NCI-H2081 (cell line): ENCODE data around the gene ANKRD11.

ENCODE experiments used
- DNase-seq, 2 experiments: peaks; one replicate each; lab custom pipeline; 2025; lab: John Stamatoyannopoulos, UW

ANKRD11 gene

GRCh38 chr16:89506791-89507191 lies 16.4 kb upstream of the ANKRD11 start:
- no peak for DNase-seq

GRCh38 chr16:89506113-89506504 lies 15.7 kb upstream of the ANKRD11 start:
- no peak for DNase-seq

- peak in 1 of 2 experiments; percentile 3 for DNase-seq
Measured at GRCh38 chr16:89505204-89506112, 15.1 kb upstream of the ANKRD11 start.

DNA sequence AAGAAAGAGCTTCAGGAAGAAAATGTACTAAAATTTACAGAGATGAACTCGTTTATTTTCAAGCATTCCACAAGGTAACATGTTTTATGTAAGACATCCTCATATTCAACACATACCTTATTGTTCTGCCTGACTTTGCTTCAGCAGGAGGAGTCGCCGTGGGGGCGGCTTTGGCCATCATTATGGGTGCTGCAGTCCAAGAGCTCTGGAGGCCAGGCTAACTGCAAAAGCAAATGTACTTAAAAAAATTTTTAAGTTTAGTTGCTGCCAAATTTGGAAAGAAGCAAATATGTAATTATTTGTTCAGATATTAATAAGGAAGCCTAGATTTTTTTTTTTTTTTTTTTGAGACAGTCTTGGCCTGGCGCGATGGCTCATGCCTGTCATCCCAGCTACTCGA lies 13.7 kb upstream of the ANKRD11 start:
- no peak for DNase-seq

DNA sequence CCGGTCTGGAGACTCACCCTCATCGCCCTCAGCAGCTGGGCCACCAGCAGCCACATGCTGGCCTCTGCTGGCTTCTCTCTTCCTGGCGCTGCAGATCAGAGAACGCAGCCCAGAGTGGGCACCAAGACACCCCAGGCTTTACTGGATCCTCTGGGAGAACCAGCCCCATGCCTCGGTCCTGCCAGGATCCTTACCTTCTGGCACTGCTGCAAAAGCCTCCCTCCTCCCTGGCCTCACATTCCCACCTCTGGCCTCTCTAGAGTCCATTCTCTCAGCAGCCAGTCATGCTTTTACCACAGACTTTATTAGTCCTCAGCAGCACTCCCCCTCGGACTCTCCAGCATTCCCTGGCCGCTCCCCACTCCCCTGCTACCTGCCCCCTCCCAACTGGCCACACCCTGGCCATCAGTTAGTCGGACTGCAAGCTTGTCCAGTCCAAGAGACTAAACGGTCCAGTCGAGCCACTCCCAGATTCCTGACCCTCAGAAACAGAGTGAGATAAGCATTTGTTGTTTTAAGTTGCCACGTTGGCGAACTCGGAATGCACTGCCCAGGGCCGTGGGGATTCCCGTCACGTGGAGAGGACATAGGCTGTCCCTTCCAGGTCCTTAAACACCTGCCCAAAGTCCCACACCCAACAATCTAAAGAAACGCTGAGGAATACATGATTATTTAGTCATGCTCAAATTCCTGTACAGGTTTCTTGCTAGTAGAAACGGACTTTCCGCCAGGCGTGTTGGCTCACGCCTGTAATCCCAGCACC lies 11.9 kb upstream of the ANKRD11 start:
- no peak for DNase-seq

GRCh38 chr16:89499767-89500166 lies 9.4 kb upstream of the ANKRD11 start:
- no peak for DNase-seq

GRCh38 chr16:89498839-89499238 lies 8.5 kb upstream of the ANKRD11 start:
- DNase-seq = no peak

GRCh38 chr16:89495121-89495520 lies 4.8 kb upstream of the ANKRD11 start:
- DNase-seq = no peak

DNA sequence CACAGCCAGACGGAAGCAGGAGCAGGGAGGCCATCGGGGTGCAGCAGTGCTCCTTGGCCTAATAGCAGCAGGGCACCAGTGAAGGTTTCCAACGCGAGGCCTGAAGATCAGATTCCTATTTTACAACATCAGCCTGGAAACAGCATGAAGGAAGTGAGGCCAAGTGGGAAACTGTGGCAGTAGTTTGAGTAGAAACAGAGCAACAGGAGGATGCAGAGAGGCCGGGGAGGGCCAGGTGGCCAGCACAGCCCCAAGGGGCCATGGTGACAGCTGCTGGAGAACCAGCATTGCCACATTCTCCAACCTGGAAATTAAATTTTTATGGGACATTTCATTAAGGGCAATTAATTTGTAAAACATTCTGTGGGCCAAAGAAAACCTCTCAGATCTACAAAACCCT lies 3.4 kb upstream of the ANKRD11 start:
- DNase-seq = no peak

DNA sequence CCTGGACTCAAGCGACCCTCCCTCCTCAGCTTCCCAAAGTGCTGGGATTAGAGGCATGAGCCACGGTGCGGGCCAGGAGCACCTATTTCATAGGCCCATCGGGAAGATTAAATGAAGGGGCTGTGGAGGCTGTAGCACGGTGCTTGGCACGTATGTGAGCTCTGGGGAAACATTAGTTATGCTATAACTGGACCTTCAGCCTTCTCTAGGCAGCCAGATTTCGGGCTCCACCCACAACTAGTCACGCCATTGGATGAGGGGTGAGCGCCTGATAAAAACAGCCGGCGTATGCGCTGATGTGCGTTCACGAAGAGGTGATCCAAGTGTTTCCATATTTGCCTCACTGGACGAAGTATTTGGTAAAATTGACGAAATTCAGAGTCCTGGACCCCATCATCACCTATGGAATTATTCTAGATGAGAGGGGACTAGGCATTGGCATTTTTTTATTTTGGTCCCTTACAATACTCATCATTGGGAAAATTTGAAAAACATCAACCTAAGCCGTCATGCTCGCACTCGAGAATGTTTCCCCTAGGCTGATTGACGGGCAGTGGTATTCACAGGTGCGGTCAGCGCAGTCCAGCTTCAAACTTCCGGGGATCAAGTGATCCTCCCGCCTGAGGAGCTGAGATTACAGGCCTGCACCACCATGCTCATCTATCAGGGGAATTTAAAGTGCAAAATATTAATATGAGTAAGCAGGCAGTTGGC lies 1.8 kb upstream of the ANKRD11 start:
- DNase-seq = no peak

GRCh38 chr16:89491238-89491869 lies 993 bp upstream of the ANKRD11 start:
- DNase-seq = no peak

DNA sequence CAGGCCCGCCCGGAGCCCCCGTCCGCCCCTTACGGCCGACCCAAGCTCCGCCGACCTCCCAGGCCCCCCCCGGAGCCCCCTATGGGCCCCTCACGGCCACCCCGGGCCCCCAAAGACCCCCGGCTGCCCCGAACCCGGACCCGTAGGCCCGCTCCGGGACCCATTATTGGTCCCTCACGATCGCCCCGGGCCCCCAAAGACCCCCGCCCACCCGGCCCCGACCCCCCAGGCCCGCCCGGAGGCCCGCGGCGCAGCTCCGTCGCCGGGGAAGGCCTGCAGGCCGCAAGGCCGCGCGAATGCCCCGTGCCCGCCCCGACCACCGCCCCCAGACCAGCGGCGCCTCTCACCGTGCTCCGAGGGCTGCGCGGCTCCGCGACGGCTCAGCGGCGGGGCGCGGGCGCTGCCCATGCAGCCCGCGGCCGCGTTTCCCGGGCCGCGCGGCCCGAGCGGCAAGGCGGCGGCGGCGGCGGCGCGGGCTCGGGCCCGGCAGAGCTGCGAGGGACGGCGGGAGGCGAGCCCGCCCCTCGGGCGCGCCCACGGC lies 393 bp downstream of the ANKRD11 start:
- no peak for DNase-seq

GRCh38 chr16:89489040-89489897 lies 1.1 kb downstream of the ANKRD11 start:
- DNase-seq = peak; percentile 35 to 71

DNA sequence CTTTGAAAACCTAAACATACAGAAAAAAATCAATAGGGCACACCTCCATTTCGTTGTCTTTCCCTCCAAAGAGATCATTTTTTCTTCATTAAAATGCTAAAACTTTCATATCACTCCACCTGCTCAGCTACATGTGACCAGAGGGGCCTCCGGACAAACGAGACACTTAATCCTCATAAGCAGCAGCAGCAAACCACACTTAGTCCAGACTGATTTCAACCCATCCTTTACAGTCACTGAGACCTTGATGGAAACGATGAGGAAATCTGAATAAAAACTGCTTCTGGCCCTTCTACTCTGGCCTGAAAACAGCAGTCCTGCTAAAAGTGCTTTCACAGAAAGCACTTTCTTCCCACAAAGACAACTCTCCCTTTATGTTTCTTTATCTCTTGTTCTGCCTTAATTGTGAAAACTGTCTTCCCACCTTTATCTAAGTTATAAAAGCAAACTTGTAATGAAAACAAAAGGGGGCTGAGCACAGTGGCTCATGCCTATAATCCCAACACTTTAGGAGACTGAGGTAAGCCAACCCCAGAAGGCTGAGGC lies 4.6 kb downstream of the ANKRD11 start:
- no peak for DNase-seq

- DNase-seq = no peak
Measured at GRCh38 chr16:89484923-89485679, 5.3 kb downstream of the ANKRD11 start.

GRCh38 chr16:89484041-89484501 lies 6.3 kb downstream of the ANKRD11 start:
- DNase-seq = no peak

GRCh38 chr16:89482817-89483205 lies 7.5 kb downstream of the ANKRD11 start:
- DNase-seq = no peak

DNA sequence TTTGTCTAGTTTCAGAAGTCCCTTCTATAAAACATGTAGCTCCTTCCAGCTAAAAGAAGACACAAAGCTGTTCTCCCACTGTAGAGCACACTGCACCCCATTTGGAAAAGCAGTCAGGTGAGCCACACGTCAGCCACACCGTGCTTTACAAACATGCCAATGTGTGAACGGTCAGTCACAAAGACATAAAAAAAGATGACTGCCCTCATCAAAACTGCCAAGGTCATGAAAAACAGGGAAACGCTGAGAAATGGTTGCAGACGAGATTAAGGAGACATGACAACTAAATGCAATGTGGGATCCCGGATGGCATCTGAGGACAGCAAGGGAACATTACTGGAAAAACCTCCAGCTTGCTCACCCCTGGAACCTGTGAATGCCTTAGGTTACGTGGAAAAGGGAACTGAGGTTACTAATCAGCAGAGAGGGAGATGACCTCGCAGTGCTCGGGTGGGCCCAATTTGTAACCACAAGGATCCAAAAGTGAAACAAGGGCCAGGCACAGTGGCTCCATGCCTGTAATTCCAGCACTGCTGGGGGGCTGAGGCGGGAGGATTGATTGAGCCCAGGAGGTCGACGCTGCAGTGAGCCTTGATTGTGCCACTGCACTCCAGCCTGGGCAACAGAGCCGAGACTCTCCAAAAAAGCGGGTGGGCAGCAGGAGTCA lies 8.1 kb downstream of the ANKRD11 start:
- no peak for DNase-seq

GRCh38 chr16:89481356-89481955 lies 8.9 kb downstream of the ANKRD11 start:
- DNase-seq = no peak
